ENCODE data around the gene CDC25C.
A peak's percentile ranks its signal among the peaks of the same experiment; 100 is the strongest.

The CDC25C gene

DNA sequence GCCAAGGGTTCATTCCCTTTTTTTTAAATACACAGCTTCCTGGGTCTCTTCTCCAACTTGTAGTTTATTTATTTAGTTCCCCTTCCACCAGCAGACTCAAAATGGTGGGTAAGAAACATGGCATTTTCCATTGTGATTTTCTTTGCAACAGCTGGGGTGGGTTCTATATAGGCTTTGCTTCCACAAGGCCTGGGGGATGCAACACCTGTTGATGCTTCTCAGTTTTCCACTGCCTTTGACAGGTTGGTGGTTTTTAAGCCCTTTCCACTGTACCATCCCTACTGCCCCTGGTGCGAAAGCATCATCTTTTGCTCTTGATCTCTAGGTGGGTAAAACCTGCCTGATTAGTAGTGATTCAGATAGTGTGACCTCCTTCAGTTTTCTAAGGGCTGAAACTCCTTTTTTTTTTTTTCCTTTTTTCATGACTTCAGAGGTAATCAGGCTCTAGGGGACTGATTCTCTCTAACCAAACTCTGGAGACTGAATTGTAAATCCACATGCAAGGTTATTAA, 29.4 kb upstream of the CDC25C start:
- Histone ChIP-seq H3K79me2 (peaks cover 55% of the 10 kb centered on the region), H3K9me3 (ENCODE audit: control insufficient read depth, low read length) (no peaks in the 10 kb centered on the region), H3K36me3 (ENCODE audit: control insufficient read depth, insufficient read depth, low read length) (no peaks in the 10 kb centered on the region), H3K27me3 (ENCODE audit: control insufficient read depth, insufficient read depth, low read length) (no peaks in the 10 kb centered on the region), H3K4me2 (ENCODE audit: low read length) (no peak overlapping the region), H3K9ac (no peak overlapping the region), H3K4me3 (ENCODE audit: low read depth, low read length) (no peak overlapping the region), H3K27ac (no peak overlapping the region), H2AFZ (no peak overlapping the region), H3K4me1 (no peaks in the 10 kb centered on the region)
- TF ChIP-seq, protein P1, sequence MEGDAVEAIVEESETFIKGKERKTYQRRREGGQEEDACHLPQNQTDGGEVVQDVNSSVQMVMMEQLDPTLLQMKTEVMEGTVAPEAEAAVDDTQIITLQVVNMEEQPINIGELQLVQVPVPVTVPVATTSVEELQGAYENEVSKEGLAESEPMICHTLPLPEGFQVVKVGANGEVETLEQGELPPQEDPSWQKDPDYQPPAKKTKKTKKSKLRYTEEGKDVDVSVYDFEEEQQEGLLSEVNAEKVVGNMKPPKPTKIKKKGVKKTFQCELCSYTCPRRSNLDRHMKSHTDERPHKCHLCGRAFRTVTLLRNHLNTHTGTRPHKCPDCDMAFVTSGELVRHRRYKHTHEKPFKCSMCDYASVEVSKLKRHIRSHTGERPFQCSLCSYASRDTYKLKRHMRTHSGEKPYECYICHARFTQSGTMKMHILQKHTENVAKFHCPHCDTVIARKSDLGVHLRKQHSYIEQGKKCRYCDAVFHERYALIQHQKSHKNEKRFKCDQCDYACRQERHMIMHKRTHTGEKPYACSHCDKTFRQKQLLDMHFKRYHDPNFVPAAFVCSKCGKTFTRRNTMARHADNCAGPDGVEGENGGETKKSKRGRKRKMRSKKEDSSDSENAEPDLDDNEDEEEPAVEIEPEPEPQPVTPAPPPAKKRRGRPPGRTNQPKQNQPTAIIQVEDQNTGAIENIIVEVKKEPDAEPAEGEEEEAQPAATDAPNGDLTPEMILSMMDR (IDR thresholded peaks at IDR 0.05) = no peak

DNA sequence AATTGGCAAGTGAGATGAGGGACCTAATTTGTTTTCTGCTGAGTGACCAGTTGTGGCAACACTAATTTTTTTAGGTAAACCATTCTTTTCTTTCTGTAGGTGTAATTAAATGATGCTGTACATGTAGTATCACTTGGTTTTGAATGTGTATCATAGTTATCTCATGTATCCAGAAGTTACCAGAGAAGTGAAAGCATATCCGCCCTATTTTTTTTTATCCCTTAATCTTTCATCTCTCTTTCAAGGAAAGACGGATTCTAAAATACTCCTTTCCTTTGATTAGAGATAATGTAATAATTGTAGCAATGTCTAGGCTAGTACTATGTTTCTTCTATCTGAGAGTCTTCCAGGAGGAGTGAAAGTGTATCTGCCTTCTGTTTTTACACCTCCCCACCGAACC, 28.0 kb upstream of the CDC25C start:
- H3K4me2 ChIP-seq (ENCODE audit: low read length) = peak overlapping the region; percentile 4
- peaks cover 13% of the 10 kb centered on the region for H3K4me1 ChIP-seq
- H3K36me3 ChIP-seq (ENCODE audit: control insufficient read depth, insufficient read depth, low read length) = no peaks in the 10 kb centered on the region
- H3K4me3 ChIP-seq (ENCODE audit: low read depth, low read length) = no peak overlapping the region
- H2AFZ ChIP-seq = no peak overlapping the region
- TF ChIP-seq, protein P1 (IDR thresholded peaks at IDR 0.05) = no peak
- no peak overlapping the region for H3K27ac ChIP-seq
- no peak overlapping the region for H3K9ac ChIP-seq
- no peaks in the 10 kb centered on the region for H3K9me3 ChIP-seq (ENCODE audit: control insufficient read depth, low read length)
- peaks cover 57% of the 10 kb centered on the region for H3K79me2 ChIP-seq
- H3K27me3 ChIP-seq (ENCODE audit: control insufficient read depth, insufficient read depth, low read length) = no peaks in the 10 kb centered on the region

DNA sequence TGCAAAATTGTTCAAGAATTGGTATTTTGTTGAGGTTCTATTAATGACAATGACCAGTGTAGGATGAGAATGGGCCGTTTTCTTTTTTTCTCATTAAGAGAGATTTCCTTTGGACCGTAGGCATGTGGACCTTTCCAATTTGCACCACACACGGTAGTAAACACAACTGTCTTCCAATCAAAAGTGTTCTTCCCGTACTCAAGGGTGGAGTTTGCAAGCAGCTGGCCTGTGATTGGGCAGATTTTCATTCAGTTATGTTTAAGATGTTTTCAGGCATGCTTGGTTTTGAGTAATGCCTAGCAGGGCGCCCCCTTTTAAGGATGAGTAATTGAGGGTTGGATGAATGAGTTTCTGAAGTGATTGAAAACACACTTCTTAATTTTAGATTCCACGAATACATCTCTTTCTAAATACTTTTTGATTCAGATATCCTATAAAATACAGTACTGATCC, 23.3 kb upstream of the CDC25C start:
- Histone ChIP-seq H3K4me3 (ENCODE audit: low read depth, low read length) (no peak overlapping the region), H3K79me2 (peaks cover 40% of the 10 kb centered on the region), H3K9ac (no peak overlapping the region), H3K9me3 (ENCODE audit: control insufficient read depth, low read length) (no peaks in the 10 kb centered on the region), H3K4me1 (peaks cover 13% of the 10 kb centered on the region), H2AFZ (no peak overlapping the region), H3K36me3 (ENCODE audit: control insufficient read depth, insufficient read depth, low read length) (no peaks in the 10 kb centered on the region), H3K4me2 (ENCODE audit: low read length) (peak overlapping the region; percentile 59), H3K27ac (peak overlapping the region; percentile 92), H3K27me3 (ENCODE audit: control insufficient read depth, insufficient read depth, low read length) (no peaks in the 10 kb centered on the region)
- TF ChIP-seq, protein P1 (IDR thresholded peaks at IDR 0.05) = no peak

DNA sequence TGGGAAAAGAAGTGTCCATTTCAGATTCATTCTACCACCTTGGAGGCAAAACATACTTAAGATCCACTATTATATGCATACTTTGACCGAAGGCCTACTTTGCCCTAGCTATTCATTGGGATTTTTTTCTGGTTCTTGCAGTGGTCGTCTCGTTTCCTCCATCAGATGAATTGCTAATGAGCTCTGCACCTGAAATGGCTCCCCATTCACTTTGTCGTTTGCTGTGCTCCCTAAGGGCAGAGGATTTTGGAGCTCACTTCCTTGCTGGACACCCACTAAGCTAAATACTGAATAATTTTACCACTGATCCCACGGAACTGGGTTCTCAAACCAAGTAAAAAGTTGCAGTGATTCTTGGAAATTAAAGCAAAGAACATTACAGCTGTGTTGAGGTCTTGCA, 22.8 kb upstream of the CDC25C start:
- Histone ChIP-seq H3K4me3 (ENCODE audit: low read depth, low read length) (peak overlapping the region; percentile 88), H2AFZ (no peak overlapping the region), H3K27me3 (ENCODE audit: control insufficient read depth, insufficient read depth, low read length) (no peaks in the 10 kb centered on the region)

More for the DNA sequence above, 22.8 kb upstream of the CDC25C start:
- Histone ChIP-seq H3K4me1 (peaks cover 13% of the 10 kb centered on the region), H3K9me3 (ENCODE audit: control insufficient read depth, low read length) (no peaks in the 10 kb centered on the region), H3K36me3 (ENCODE audit: control insufficient read depth, insufficient read depth, low read length) (no peaks in the 10 kb centered on the region), H3K79me2 (peaks cover 40% of the 10 kb centered on the region), H3K9ac (no peak overlapping the region), H3K4me2 (ENCODE audit: low read length) (peak overlapping the region; percentile 59), H3K27ac (peak overlapping the region; percentile 92)
- TF ChIP-seq, protein P1 (IDR thresholded peaks at IDR 0.05) = no peak
